Dedifferentiated amniotic fluid mesenchymal stem cell (primary cell): Measurements from ENCODE around the gene FMOD.
"Not testable (repeated sequence)": the region's sequence is repeated elsewhere in the genome, so short reads cannot be mapped to it uniquely, and the experiment has no call there.

Source experiments
- DNase-seq: peaks from one replicate; pipeline ENCODE4 v3.0.0-alpha.2; 2016; ENCODE audit errors: extremely low spot score

Gene FMOD

DNA sequence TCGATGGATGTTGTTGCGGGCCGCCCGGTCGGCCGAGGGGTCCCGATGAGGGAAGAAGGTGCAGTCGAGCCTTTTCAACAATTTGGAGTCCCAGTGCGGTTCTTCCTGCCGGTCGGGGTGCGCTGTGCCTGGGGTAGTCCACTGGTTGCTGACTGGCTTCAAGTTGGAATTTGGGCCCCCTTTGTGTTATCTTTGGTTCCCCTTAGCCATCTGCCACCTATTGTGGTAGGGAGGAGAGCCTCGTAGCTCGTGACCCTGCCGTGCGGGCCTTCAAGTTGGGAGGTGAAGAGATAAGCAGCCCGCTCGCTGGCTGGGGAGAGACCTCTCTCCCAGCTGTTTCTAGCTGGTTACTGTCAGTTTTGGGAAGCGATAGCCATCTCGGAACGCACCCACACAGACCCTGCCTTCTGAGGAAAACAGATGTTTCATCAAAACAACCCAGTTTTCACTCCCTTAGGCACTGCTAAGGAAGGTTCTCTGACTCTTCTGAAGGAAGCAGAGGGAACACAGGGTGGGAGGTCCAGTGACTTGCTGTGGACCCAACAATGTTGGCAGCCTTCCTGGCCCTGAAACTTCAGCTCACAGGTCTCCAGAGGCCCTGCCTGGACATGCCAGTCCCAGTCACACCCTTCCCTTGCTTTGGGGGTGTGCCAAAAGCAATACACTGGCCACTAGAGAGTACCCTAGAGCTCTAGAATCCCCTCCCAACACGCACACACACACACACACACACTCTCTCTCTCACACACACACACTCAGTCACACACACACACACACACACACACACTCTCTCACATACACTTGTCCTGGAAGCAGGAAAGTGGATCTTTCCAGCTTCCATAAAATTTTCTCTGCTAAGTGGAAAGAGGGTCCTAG, 44.6 kb downstream of the FMOD start:
- peak; percentile 88 for DNase-seq

DNA sequence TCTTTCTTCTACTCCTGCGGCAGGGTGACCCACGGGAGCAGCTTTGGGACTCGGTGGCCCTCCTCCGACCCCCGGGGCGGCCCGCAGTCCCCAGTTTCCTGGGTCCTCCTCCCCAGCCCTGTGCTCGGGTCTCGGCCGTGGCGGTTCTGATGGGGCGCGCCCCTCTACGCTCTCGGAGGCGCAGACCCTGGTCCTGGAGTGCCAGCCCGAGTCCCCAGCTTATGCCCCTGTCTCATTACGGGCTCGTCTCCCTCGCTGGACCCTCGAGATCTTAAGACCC, 45.2 kb downstream of the FMOD start:
- DNase-seq = no peak

DNA sequence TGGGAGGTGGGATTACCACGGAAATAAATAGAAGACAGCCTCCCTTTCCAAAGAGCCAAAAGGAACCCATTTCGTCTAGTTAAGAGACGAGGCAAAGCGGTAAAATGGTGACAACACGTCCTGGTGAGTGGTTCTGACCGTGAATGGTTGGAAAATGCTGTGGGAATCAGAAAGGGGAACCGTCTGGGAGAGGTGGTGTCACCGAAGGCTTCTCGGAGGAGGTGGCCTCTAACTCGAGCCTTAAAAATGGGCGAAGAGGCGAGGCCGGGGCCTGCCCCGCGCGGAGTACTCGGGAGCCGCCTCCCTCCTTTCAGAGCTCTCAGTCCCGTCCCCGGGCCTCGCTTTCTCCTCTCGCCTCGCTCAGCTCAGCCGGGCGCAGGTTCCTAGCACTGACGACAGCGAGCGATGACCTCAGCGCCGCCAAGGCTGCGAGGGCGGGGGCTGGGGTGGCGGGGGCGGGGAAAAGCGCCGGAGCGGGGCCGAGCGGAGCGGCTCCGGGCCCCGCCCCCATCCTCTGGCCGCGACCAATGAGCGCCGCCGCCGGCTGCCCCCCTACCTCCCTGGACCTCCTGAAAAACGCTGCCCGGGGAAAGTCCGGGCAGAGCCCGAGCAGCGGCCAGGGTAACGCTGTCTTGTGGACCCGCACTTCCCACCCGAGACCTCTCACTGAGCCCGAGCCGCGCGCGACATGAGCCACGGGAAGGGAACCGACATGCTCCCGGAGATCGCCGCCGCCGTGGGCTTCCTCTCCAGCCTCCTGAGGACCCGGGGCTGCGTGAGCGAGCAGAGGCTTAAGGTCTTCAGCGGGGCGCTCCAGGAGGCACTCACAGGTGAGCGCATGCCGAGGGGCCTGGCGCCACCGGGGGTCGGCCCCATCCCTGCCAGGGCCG, 45.8 kb downstream of the FMOD start, which contains the start of gene BTG2:
Gene BTG2, plus strand, starts transcription at position 601 of the 890 bp plus-strand sequence. Its CDS starts 88 bp downstream, at position 689.
- peak; percentile 88 for DNase-seq

- no peak for DNase-seq
Measured at GRCh38 chr1:203304391-203304918, 46.5 kb downstream of the FMOD start.

GRCh38 chr1:203302894-203303293, 48.0 kb downstream of the FMOD start:
- no peak for DNase-seq

GRCh38 chr1:203302456-203302855, 48.5 kb downstream of the FMOD start:
- no peak for DNase-seq

GRCh38 chr1:203301331-203301668, 49.6 kb downstream of the FMOD start:
- no peak for DNase-seq

- DNase-seq = no peak
Measured at GRCh38 chr1:203300441-203301330, 50.2 kb downstream of the FMOD start.

- not testable (repeated sequence) for DNase-seq
Measured at GRCh38 chr1:203299719-203300429, 51.0 kb downstream of the FMOD start.

DNA sequence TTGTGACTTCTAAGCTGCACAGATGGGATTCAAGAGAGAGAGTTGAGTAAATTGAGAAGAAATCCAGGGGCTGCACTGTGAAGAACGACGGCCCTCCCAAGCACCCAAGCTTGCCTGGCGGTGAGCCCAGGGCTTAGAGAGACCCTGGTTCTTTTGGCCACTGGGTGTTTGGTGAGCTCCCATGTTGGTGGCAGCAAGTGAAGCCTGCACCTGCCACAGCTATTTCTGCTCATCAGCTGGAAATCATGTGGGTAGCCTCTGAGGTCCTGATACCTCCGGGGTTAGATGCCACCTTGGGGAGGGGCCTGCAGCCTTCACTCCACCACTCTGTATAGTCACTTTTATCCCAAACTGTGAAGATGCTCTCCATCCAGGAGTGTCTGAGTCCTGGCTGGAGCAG, 51.8 kb downstream of the FMOD start:
- no peak for DNase-seq

DNA sequence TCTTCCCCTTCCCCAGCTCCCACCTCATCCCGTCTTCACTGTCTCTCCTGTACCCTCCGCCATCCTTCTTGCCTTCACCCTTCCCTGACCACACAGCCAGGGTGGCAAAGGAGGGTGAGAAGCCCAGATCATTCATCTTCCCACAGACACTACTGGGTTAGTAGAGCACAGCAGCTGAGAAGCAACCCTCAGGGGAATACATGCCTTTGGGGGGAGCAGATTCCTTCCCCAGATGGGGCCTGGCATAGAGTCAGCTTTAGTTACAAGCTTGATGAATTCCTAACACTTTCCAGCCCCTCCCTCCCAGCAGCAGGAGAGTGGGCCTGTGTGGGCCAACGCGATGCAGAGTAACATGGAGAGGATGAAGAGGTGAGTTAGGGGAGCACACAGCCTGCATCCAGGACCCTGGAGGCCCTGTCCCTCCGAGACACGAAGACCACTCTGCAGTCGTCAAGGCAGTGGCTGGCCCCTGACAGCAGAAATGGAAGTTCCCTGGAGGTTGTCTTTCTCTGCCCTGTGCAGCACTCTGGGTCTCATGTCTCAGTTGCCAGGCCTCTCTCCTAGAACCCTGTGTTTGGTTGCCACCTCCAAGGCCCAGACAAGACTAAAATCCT, 54.4 kb downstream of the FMOD start:
- no peak for DNase-seq

GRCh38 chr1:203295796-203296195, 55.1 kb downstream of the FMOD start:
- no peak for DNase-seq

- no peak for DNase-seq
Measured at GRCh38 chr1:203291201-203292096, 59.5 kb downstream of the FMOD start.
